ENCODE measurements around the gene XKR8. TPM values are rescaled to one million over a fixed set of nuclear protein-coding genes. Genes with fewer than 3 reads are reported as not detected.

XKR8 gene
- total and polyA plus RNA-seq, 2 experiments from 2014 or later, result 17.9 to 20.2 TPM

- Histone ChIP-seq H4K20me1 (ENCODE audit: insufficient read depth, poor library complexity, severe bottlenecking) (no peaks in the 10 kb centered on the region), H3K27ac (no peak overlapping the region), H3K4me3 (no peak overlapping the region), H3K4me2 (no peak overlapping the region), H3K9me2 (replicated peaks; ENCODE audit: insufficient read depth) (no peaks in the 10 kb centered on the region), H3K4me1 (ENCODE audit: insufficient read depth) (no peaks in the 10 kb centered on the region), H3K36me3 (replicated peaks; ENCODE audit: insufficient read depth, low read depth) (peaks cover 3% of the 10 kb centered on the region), H3K79me2 (no peaks in the 10 kb centered on the region), H3K9me3 (ENCODE audit: low read depth) (no peaks in the 10 kb centered on the region), H3K27me3 (no peaks in the 10 kb centered on the region), H2AFZ (no peak overlapping the region)
- WGBS (ENCODE audit: low lambda C conversion rate, missing lambda C conversion rate), result 94% methylated on average over 6 of the region's 6 CpGs
- DNase-seq (ENCODE audit: low spot score), result no peak
- TF ChIP-seq EZH2 (IDR thresholded peaks at IDR 0.05; ENCODE audit: borderline replicate concordance) (no peak), CTCF (IDR thresholded peaks at IDR 0.05; ENCODE audit: poor library complexity) (no peak), EZH2phosphoT487 (IDR thresholded peaks at IDR 0.05; ENCODE audit: low read depth, severe bottlenecking, unreplicated experiment) (no peak)
These were observed 10.6 kb downstream of the XKR8 start for GRCh38 chr1:27970401-27970800.

GRCh38 chr1:27971674-27972073 is 11.9 kb downstream of the XKR8 start:
- DNase-seq (ENCODE audit: low spot score), result no peak
- H3K9me3 ChIP-seq (ENCODE audit: low read depth), result no peaks in the 10 kb centered on the region
- TF ChIP-seq CTCF (IDR thresholded peaks at IDR 0.05; ENCODE audit: poor library complexity) (no peak), EZH2 (IDR thresholded peaks at IDR 0.05; ENCODE audit: borderline replicate concordance) (no peak), EZH2phosphoT487 (IDR thresholded peaks at IDR 0.05; ENCODE audit: low read depth, severe bottlenecking, unreplicated experiment) (no peak)
- no peaks in the 10 kb centered on the region for H3K27me3 ChIP-seq
- no peaks in the 10 kb centered on the region for H4K20me1 ChIP-seq (ENCODE audit: insufficient read depth, poor library complexity, severe bottlenecking)
- no peak overlapping the region for H2AFZ ChIP-seq
- no peak overlapping the region for H3K4me2 ChIP-seq
- no peaks in the 10 kb centered on the region for H3K9me2 ChIP-seq (replicated peaks; ENCODE audit: insufficient read depth)
- no peak overlapping the region for H3K27ac ChIP-seq
- no peaks in the 10 kb centered on the region for H3K4me1 ChIP-seq (ENCODE audit: insufficient read depth)
- H3K4me3 ChIP-seq, result no peak overlapping the region
- peaks cover 3% of the 10 kb centered on the region for H3K36me3 ChIP-seq (replicated peaks; ENCODE audit: insufficient read depth, low read depth)
- H3K79me2 ChIP-seq, result no peaks in the 10 kb centered on the region

- H3K27ac ChIP-seq, result no peak overlapping the region
- TF ChIP-seq CTCF (IDR thresholded peaks at IDR 0.05; ENCODE audit: poor library complexity), result no peak
- TF ChIP-seq EZH2phosphoT487 (IDR thresholded peaks at IDR 0.05; ENCODE audit: low read depth, severe bottlenecking, unreplicated experiment), result no peak
- TF ChIP-seq EZH2 (IDR thresholded peaks at IDR 0.05; ENCODE audit: borderline replicate concordance), result no peak
- WGBS (ENCODE audit: low lambda C conversion rate, missing lambda C conversion rate), result 92% methylated on average over 4 of the region's 4 CpGs
These were observed 12.4 kb downstream of the XKR8 start for GRCh38 chr1:27972141-27972540.

More at GRCh38 chr1:27972141-27972540, 12.4 kb downstream of the XKR8 start:
- no peak overlapping the region for H2AFZ ChIP-seq
- no peaks in the 10 kb centered on the region for H3K9me3 ChIP-seq (ENCODE audit: low read depth)
- H3K4me2 ChIP-seq, result no peak overlapping the region
- no peak overlapping the region for H3K4me3 ChIP-seq
- peaks cover 3% of the 10 kb centered on the region for H3K36me3 ChIP-seq (replicated peaks; ENCODE audit: insufficient read depth, low read depth)
- no peaks in the 10 kb centered on the region for H3K27me3 ChIP-seq
- no peak for DNase-seq (ENCODE audit: low spot score)
- H4K20me1 ChIP-seq (ENCODE audit: insufficient read depth, poor library complexity, severe bottlenecking), result no peaks in the 10 kb centered on the region
- H3K4me1 ChIP-seq (ENCODE audit: insufficient read depth), result no peaks in the 10 kb centered on the region
- H3K9me2 ChIP-seq (replicated peaks; ENCODE audit: insufficient read depth), result no peaks in the 10 kb centered on the region
- H3K79me2 ChIP-seq, result no peaks in the 10 kb centered on the region

All from hepatocyte (in vitro differentiated cells).